NCI-H2081 (cell line): ENCODE results near the gene NMNAT1.
A peak's percentile ranks its signal among the peaks of the same experiment; 100 is the strongest.
"Not testable (repeated sequence)": the region's sequence is repeated elsewhere in the genome, so short reads cannot be mapped to it uniquely, and the experiment has no call there.

ENCODE experiments used
- DNase-seq, 2 experiments: peaks; one replicate each; lab custom pipeline; 2025; lab: John Stamatoyannopoulos, UW

NMNAT1 gene

GRCh38 chr1:10020086-10020485 is 76.8 kb downstream of the NMNAT1 start:
- DNase-seq: no peak

- not testable (repeated sequence) for DNase-seq
Observed at GRCh38 chr1:10020678-10021077, 77.4 kb downstream of the NMNAT1 start.

DNA sequence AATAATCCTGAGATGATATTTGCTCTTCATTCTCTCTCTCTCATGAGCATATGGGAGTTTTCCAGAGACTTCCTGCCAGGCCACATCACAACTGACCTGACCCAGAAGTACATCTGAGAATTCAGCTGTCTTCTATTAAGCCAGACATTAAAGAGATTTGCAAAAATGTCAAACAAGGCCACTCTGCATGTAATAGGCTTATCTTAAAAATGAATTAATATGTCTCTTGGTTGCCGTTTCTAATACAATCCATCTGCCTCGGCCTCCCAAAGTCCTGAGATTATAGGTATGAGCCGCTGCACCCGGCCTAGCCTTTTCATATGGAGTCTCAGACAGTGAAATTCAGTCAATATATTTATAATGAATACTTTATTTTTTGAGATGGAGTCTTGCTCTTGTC is 78.7 kb downstream of the NMNAT1 start:
- DNase-seq: not testable (repeated sequence)

GRCh38 chr1:10022656-10023055 is 79.4 kb downstream of the NMNAT1 start:
- DNase-seq: no peak

DNA sequence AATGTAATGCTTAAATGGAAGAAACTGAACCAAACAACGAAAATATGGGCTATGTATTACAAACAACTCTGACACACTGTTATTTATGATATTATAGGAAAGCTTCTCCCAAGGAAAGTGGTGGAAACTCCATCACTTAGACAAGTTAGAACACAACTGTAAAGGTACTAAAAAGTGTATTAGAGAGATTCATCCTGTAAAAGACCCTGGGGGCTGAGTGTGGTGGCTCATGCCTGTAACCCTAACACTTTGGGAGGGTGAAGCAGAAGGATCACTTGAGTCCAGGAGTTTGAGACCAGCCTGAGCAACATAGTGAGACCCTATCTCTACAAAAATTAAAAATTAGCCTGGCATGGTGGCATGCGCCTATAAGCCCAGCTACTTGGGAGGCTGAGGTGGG is 82.1 kb downstream of the NMNAT1 start:
- no peak for DNase-seq

GRCh38 chr1:10027027-10027426 is 83.8 kb downstream of the NMNAT1 start:
- no peak for DNase-seq

GRCh38 chr1:10028956-10029500 is 85.8 kb downstream of the NMNAT1 start:
- not testable (repeated sequence) for DNase-seq

DNA sequence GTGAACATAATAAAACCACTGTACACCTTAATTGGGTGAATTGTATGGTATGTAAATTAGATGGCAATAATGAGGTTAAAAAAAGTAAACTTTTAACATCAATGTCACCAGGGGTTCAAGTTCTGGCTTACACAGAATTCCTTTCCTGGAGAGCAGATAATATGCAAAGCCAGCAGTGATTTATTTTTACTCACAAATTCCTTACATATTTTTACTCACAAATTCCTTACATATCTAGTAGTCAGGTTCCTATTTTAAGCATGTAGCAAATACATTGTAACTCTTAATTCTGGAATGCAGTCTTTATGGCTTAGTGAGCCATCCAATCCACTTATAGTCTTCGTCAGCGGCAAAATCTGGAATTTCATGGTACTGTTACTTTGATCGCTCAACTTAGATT is 88.2 kb downstream of the NMNAT1 start:
- no peak for DNase-seq

GRCh38 chr1:10032590-10033358 is 89.5 kb downstream of the NMNAT1 start, which contains the start of gene UBE4B:
Gene UBE4B (plus strand): TSS chr1:10032958. CDS start chr1:10033671, 713 bp downstream.
- peak; percentile 98 for DNase-seq

DNA sequence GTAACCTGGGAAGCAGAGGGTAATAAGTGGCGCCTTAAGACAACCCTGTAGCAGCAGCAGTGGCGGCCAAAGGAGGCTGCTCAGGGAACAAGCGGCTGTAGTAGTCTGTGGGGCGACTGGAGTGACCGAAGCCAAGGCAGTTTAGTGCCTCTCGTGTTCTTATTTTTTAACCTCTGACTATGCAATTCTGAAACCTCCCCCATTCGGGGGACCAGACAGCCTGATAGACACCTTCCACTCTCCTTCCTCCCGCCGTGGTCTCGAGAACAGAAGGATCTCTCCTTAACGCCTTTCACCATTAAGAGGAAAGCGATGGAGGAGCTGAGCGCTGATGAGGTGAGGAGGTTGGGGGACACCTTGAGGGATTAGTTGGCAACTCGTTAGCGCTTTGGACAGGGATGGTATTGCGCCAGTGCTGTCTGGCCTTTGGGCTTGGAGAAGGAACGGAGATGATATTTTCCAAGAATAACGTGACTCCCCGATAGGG is 90.1 kb downstream of the NMNAT1 start:
- DNase-seq: peak in 1 of 2 experiments; percentile 58
